ENCODE results near the gene CEP43. TPM values are rescaled to one million over a fixed set of nuclear protein-coding genes. Genes with fewer than 3 reads are reported as not detected.

CEP43 gene
- total and polyA plus RNA-seq, 2 of the 8 experiments (the other 6 are each of a cell fraction or from before 2014, with no cell fraction given): 12.0 to 31.2 TPM

DNA sequence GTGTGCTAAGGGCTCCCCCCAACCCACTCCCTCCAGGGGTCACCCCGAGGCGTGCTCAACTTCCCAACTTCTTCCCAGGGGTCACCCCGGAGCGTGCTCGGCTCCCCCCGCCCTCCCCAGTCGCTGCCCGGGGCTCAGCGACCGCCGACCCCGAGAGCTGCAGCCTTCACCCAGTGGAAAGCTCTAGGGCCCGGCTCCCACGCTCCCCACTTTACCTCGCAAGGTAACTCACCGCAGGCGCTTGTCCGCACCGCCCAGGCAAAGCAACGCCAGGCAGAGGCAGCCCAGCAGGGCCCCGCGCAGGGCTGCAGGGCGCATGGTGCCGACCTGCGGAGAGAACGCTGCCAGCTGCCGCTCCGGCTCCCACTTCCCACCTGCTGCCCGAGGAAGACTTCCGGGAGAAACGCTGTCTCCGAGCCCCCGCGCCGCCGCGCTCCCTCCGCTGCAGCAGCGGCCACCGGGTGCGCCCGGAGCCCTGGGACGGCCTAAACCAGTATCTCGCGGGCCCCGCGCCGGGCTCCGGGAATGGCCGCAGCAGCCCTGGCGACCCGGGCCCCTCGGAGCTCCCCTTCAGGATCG, 43.2 kb upstream of the CEP43 start (continued):
- TF ChIP-seq MAFK (IDR thresholded peaks at IDR 0.05; ENCODE audit: low read depth, low read length): no peak
- no peak for TF ChIP-seq SP4 (IDR thresholded peaks at IDR 0.05; ENCODE audit: low read length)
- no peak for TF ChIP-seq TCF12 (IDR thresholded peaks at IDR 0.05; ENCODE audit: low read depth, low read length)
- no peak for TF ChIP-seq JUND (IDR thresholded peaks at IDR 0.05; ENCODE audit: low read length)
- no peak for TF ChIP-seq TAF7 (optimal IDR thresholded peaks at IDR 0.05; ENCODE audit: borderline replicate concordance, low read depth, low read length)
- TF ChIP-seq, protein P1, sequence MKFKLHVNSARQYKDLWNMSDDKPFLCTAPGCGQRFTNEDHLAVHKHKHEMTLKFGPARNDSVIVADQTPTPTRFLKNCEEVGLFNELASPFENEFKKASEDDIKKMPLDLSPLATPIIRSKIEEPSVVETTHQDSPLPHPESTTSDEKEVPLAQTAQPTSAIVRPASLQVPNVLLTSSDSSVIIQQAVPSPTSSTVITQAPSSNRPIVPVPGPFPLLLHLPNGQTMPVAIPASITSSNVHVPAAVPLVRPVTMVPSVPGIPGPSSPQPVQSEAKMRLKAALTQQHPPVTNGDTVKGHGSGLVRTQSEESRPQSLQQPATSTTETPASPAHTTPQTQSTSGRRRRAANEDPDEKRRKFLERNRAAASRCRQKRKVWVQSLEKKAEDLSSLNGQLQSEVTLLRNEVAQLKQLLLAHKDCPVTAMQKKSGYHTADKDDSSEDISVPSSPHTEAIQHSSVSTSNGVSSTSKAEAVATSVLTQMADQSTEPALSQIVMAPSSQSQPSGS (IDR thresholded peaks at IDR 0.05; ENCODE audit: low read length): no peak
- TF ChIP-seq CHD2 (IDR thresholded peaks at IDR 0.05; ENCODE audit: low read length): 0 out of 2 replicates have a peak, but pooled peaks have one; percentile 23
- no peak for TF ChIP-seq TBP (IDR thresholded peaks at IDR 0.05; ENCODE audit: low read depth, low read length)
- TF ChIP-seq SIRT6 (IDR thresholded peaks at IDR 0.05; ENCODE audit: low read length): no peak
- TF ChIP-seq RXRA (IDR thresholded peaks at IDR 0.05; ENCODE audit: insufficient read depth, low read depth, low read length): no peak
- no peak for TF ChIP-seq KDM4A (IDR thresholded peaks at IDR 0.05; ENCODE audit: low read depth, low read length, severe bottlenecking)
- TF ChIP-seq SP1 (IDR thresholded peaks at IDR 0.05; ENCODE audit: low read depth, low read length): no peak
- no peak for TF ChIP-seq EP300 (IDR thresholded peaks at IDR 0.05; ENCODE audit: borderline replicate concordance in 1 of 2, low read depth in 2 of 2, low read length in 2 of 2)
- no peak for TF ChIP-seq CREB1 (IDR thresholded peaks at IDR 0.05)
- TF ChIP-seq RFX5 (IDR thresholded peaks at IDR 0.05; ENCODE audit: borderline replicate concordance, low read depth, low read length): no peak
- no peak for TF ChIP-seq RNF2 (IDR thresholded peaks at IDR 0.05; ENCODE audit: borderline replicate concordance, low read depth, low read length, missing control alignments, poor library complexity, severe bottlenecking)
- TF ChIP-seq RAD21 (IDR thresholded peaks at IDR 0.05 in 1 of 2, conservative IDR thresholded peaks at IDR 0.05 in 1 of 2; ENCODE audit: low read depth in 2 of 2, low read length in 2 of 2): 0 out of 4 replicates have a peak, but pooled peaks of 1 of the 2 experiments have one; percentile 2
- TF ChIP-seq JUN (IDR thresholded peaks at IDR 0.05; ENCODE audit: low read depth, low read length): no peak
- no peak for TF ChIP-seq SRF (IDR thresholded peaks at IDR 0.05; ENCODE audit: low read depth, low read length)
- TF ChIP-seq SIX5 (IDR thresholded peaks at IDR 0.05; ENCODE audit: low read depth, low read length): no peak
- peak; percentile 33; the same call in 1 of the 2 replicates for TF ChIP-seq PHF8 (conservative IDR thresholded peaks at IDR 0.05; ENCODE audit: low read depth, low read length)
- peak; percentile 61; the same call in 1 of the 2 replicates for TF ChIP-seq YY1 (IDR thresholded peaks at IDR 0.05; ENCODE audit: low read depth, low read length)
- TF ChIP-seq BCL11A (IDR thresholded peaks at IDR 0.05; ENCODE audit: low read depth in 2 of 2, low read length in 2 of 2): no peak
- TF ChIP-seq ZNF274 (IDR thresholded peaks at IDR 0.05; ENCODE audit: borderline replicate concordance, extremely low read depth, low read length): no peak
